ENCODE data around the gene COMMD9.

Gene COMMD9

DNA sequence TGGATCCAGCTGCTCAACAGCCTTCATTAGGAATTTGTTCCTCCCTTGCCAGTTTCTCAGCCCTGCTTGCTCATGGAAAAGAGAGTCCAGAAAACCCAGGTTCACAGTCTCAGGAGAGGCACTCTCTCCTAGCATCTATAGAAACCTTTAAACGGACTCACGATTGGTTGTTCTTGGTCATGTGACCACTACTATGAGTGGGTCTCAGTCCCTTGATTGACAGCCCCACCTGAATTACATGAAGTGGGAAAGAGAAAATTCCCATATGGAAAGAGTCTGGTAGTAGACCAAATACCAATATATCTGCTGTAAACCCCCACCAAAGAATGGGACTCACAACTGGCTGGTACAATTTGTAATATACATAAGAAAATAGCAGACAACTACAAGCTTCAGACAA is 54.4 kb downstream of the COMMD9 start:
- no peak for FAIRE-seq
- TF ChIP-seq POLR2A (IDR thresholded peaks at IDR 0.05; ENCODE audit: low read depth, low read length), result no peak
- DNase-seq (ENCODE audit: insufficient read length, low spot score), result no peak

DNA sequence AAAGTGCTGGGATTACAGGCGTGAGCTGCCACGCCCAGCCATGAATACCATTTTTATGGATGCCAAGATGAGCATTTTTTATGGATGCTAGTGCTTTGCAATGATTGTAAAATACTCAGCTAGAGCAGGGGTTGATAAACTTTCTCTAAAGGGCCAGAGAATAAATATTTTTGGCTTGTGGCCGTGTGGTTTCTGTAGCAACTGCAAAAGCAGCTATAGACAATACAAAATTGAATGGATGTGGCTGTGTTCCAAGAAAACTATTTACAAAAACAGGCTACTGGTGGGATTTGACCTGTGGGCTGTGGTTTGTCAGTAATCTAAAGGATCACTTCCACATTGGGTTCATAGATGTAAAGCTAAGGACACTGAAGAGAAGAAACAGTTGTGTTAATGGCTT is 56.0 kb downstream of the COMMD9 start:
- TF ChIP-seq POLR2A (IDR thresholded peaks at IDR 0.05; ENCODE audit: low read depth, low read length), result no peak
- no peak for DNase-seq (ENCODE audit: insufficient read length, low spot score)
- FAIRE-seq, result no peak

GRCh38 chr11:36230779-36231699 is 58.2 kb downstream of the COMMD9 start:
- FAIRE-seq (no peak), DNase-seq (ENCODE audit: insufficient read length, low spot score) (peak; percentile 53)
- TF ChIP-seq POLR2A (IDR thresholded peaks at IDR 0.05; ENCODE audit: low read depth, low read length), result no peak

DNA sequence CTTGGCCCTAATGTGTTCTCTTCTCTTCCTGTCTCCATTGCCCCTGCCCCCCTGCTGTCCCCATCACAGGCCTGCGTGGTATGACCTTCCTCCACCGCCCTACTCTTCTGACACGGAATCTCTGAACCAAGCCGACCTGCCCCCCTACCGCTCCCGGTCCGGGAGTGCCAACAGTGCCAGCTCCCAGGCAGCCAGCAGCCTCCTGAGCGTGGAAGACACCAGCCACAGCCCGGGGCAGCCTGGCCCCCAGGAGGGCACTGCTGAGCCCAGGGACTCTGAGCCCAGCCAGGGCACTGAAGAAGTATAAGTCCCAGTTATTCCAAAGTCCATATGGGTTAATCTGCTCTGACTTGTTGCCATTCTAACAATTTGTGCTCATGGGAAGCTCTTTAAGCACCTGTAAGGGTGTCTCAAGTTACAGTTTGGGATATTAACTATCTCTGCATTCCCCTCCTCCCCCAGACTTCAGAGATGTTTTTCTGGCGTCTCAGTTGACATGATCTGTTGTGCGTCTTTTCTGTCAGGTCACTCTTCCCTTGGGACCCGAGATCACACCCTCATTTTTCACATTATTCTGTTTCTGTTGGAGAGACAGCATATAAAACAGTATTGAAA is 60.0 kb downstream of the COMMD9 start:
- FAIRE-seq, result no peak
- no peak for TF ChIP-seq POLR2A (IDR thresholded peaks at IDR 0.05; ENCODE audit: low read depth, low read length)

GRCh38 chr11:36228689-36229088 is 60.5 kb downstream of the COMMD9 start:
- FAIRE-seq (no peak), DNase-seq (ENCODE audit: insufficient read length, low spot score) (no peak)
- no peak for TF ChIP-seq POLR2A (IDR thresholded peaks at IDR 0.05; ENCODE audit: low read depth, low read length)

More for the DNA sequence above, 60.0 kb downstream of the COMMD9 start:
- no peak for DNase-seq (ENCODE audit: insufficient read length, low spot score)

DNA sequence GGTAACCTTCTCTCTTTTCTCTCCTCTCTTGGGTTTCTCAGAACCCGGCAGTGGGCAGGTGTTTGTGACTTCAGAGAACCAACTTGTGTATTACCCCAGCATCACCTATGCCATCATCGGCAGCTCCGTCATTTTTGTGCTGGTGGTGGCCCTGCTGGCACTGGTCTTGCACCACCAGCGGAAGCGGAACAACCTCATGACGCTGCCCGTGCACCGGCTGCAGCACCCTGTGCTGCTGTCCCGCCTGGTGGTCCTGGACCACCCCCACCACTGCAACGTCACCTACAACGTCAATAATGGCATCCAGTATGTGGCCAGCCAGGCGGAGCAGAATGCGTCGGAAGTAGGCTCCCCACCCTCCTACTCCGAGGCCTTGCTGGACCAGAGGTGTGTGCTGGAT is 62.2 kb downstream of the COMMD9 start:
- DNase-seq (ENCODE audit: insufficient read length, low spot score) (no peak), FAIRE-seq (no peak)
- TF ChIP-seq POLR2A (IDR thresholded peaks at IDR 0.05; ENCODE audit: low read depth, low read length), result no peak

DNA sequence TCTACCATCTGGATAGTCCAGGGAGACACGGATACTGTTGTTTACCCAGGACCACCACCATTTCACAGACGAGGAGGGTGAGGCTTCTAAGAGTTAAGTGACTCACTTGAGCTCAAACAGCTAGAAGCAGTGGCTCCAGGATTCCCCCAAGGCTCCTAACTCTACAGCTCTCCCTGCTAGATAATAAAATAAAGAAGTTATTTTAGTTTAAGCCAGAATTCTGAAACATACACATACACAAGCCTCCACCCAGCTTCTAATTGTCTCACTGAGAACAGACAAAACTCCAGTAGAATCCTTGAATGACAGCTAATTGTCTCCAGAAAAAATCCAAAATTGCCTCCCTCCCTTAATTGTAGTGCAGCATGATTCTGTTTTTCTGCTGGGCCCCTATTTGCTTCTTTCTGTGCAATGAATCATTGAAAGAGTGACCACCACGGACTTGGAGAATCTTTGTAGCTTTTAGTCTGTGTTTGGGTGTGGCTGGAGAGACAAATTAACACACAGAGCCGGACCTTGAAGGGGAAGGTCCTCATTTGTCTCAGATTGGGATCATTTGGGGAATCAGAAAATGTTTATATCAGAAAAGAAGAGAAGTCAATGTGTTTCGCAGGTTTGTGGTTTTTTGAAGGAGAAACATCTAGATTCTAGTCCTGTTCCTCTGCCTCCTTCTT is 64.9 kb downstream of the COMMD9 start:
- DNase-seq (ENCODE audit: insufficient read length, low spot score), result no peak
- TF ChIP-seq POLR2A (IDR thresholded peaks at IDR 0.05; ENCODE audit: low read depth, low read length), result no peak
- no peak for FAIRE-seq

- no peak for TF ChIP-seq POLR2A (IDR thresholded peaks at IDR 0.05; ENCODE audit: low read depth, low read length)
- DNase-seq (ENCODE audit: insufficient read length, low spot score) (no peak), FAIRE-seq (no peak)
Measured at GRCh38 chr11:36222831-36223635, 66.2 kb downstream of the COMMD9 start.

Data from H54 (cell line).